Kidney (tissue), 14 donors: Measurements from ENCODE around the gene PEX14. TPM values are rescaled to one million over a fixed set of nuclear protein-coding genes. Genes with fewer than 3 reads are reported as not detected.
A peak's percentile ranks its signal among the peaks of the same experiment; 100 is the strongest.

Source experiments
- DNase-seq, 5 donors: peaks; one replicate each; pipeline ENCODE4 v3.0.0-alpha.2; 2013 to 2020
- FAIRE-seq: peaks from 2 replicates; lab custom pipeline; 2012; peaks lifted over from hg19 to GRCh38; lab: Jason Lieb, UNC
- H3K27ac ChIP-seq, 2 donors: one replicate each; pipeline ENCODE4 v1.7.0; 2013; ENCODE audit warnings: low read depth in 2 of 2, low read length in 2 of 2, inconsistent platforms in 1 of 2
- H3K27me3 ChIP-seq: one replicate; pipeline ENCODE4 v1.7.1; 2013; ENCODE audit warnings: low read length, inconsistent platforms; ENCODE audit not compliant: control insufficient read depth, insufficient read depth
- H3K36me3 ChIP-seq, 3 donors: one replicate each; pipeline versions ENCODE4 v1.7.0 to v1.7.1; 2013; ENCODE audit warnings: low read length in 3 of 3, control low read depth in 1 of 3, inconsistent platforms in 1 of 3; ENCODE audit not compliant: insufficient read depth in 3 of 3, control insufficient read depth in 2 of 3
- H3K4me1 ChIP-seq, 3 donors: one replicate each; pipeline versions ENCODE4 v1.7.0 to v1.7.1; 2013; ENCODE audit warnings: low read length in 3 of 3, inconsistent platforms in 1 of 3, low read depth in 1 of 3; ENCODE audit not compliant: control insufficient read depth in 2 of 3, insufficient read depth in 2 of 3
- H3K4me3 ChIP-seq, 3 donors: one replicate each; pipeline versions ENCODE4 v1.7.0 to v1.8.1; 2013; ENCODE audit warnings: low read length in 3 of 3, control low read depth in 1 of 3, inconsistent platforms in 1 of 3
- H3K9ac ChIP-seq, 3 donors: one replicate each; pipeline versions ENCODE4 v1.7.0 to v1.7.1; 2013; ENCODE audit warnings: low read length in 3 of 3, control low read depth in 1 of 3, inconsistent platforms in 1 of 3
- H3K9me3 ChIP-seq, 3 donors: one replicate each; pipeline versions ENCODE4 v1.7.0 to v1.7.1; 2013; ENCODE audit warnings: low read length in 3 of 3, control low read depth in 1 of 3, inconsistent platforms in 1 of 3; ENCODE audit not compliant: control insufficient read depth in 2 of 3, insufficient read depth in 1 of 3
- intact Hi-C: fragments of 100-400 bp; cut with DNase I; formaldehyde crosslinking; loops from one replicate; pipeline ENCODE4 v1.11.1; 2022
- polyA plus RNA-seq: library from polyadenylated mRNA; stranded (reverse); fragments of 350-450 nt; fragmentation: Illumina TruSeq; extraction: RNeasy Lipid Tissue Mini Kit (QIAGEN cat#74804); gene quantifications from one replicate; pipeline ENCODE4 v1.2.3, GENCODE V29; 2014; ENCODE audit warnings: low read depth, low replicate concordance; ENCODE audit not compliant: insufficient read depth
- total RNA-seq: library from RNA; stranded (reverse); fragmentation: NEBNext Ultra II Directional; extraction: Animal tissue kit (Norgen Biotek cat#: 25700); gene quantifications from one replicate; pipeline ENCODE4 v1.2.1, GENCODE V29; 2021
- TF ChIP-seq, protein P1 (sequence below): IDR thresholded peaks from 3 replicates; pipeline ENCODE4 v1.5.1; 2012; ENCODE audit warnings: mild to moderate bottlenecking, moderate library complexity, borderline replicate concordance; ENCODE audit not compliant: insufficient read depth; ENCODE audit errors: extremely low read depth
- donor health status: control.
- donor health status: control.
- donor health status: control.
- donor health status: control.
- donor health status: control.
- donor health status: DM: yes; HTN: yes; CAD: no.
- donor health status: Normal renal cell carcinoma (clear cell type).

Gene PEX14
- total and polyA plus RNA-seq, 2 donors from 2014 or later: 22.8 to 25.8 TPM

DNA sequence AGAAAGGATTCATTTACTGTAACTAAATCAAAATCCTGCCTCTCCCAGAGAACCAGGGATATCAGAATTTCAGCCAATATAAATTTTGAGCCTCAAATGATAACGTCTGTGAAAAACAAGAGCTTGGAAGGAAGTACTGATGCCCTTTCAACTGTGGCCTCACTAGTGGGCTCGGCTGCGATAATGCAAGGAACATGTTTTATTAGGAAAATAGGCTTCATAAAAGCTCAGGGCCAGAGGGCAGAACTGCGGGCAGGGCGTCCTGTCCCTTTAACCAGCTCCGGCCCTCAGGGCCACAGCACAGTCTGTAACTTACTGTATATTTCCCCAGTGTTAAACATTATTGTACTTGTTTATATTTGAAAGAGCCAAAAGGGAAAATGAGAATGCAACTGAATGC is 122.0 kb downstream of the PEX14 start:
- Histone ChIP-seq H3K36me3 (peaks cover 0 to 3% (median 0%) of the 10 kb centered on the region in 3 donors), H3K4me3 (no peak overlapping the region), H3K4me1 (peaks cover 9 to 43% (median 20%) of the 10 kb centered on the region in 3 donors), H3K9me3 (no peaks in the 10 kb centered on the region), H3K27me3 (no peaks in the 10 kb centered on the region), H3K27ac (no peak overlapping the region), H3K9ac (no peak overlapping the region)
- intact Hi-C loops: no loop called here
- no peak for FAIRE-seq
- DNase-seq: no peak
- TF ChIP-seq, protein P1, sequence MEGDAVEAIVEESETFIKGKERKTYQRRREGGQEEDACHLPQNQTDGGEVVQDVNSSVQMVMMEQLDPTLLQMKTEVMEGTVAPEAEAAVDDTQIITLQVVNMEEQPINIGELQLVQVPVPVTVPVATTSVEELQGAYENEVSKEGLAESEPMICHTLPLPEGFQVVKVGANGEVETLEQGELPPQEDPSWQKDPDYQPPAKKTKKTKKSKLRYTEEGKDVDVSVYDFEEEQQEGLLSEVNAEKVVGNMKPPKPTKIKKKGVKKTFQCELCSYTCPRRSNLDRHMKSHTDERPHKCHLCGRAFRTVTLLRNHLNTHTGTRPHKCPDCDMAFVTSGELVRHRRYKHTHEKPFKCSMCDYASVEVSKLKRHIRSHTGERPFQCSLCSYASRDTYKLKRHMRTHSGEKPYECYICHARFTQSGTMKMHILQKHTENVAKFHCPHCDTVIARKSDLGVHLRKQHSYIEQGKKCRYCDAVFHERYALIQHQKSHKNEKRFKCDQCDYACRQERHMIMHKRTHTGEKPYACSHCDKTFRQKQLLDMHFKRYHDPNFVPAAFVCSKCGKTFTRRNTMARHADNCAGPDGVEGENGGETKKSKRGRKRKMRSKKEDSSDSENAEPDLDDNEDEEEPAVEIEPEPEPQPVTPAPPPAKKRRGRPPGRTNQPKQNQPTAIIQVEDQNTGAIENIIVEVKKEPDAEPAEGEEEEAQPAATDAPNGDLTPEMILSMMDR: no peak

DNA sequence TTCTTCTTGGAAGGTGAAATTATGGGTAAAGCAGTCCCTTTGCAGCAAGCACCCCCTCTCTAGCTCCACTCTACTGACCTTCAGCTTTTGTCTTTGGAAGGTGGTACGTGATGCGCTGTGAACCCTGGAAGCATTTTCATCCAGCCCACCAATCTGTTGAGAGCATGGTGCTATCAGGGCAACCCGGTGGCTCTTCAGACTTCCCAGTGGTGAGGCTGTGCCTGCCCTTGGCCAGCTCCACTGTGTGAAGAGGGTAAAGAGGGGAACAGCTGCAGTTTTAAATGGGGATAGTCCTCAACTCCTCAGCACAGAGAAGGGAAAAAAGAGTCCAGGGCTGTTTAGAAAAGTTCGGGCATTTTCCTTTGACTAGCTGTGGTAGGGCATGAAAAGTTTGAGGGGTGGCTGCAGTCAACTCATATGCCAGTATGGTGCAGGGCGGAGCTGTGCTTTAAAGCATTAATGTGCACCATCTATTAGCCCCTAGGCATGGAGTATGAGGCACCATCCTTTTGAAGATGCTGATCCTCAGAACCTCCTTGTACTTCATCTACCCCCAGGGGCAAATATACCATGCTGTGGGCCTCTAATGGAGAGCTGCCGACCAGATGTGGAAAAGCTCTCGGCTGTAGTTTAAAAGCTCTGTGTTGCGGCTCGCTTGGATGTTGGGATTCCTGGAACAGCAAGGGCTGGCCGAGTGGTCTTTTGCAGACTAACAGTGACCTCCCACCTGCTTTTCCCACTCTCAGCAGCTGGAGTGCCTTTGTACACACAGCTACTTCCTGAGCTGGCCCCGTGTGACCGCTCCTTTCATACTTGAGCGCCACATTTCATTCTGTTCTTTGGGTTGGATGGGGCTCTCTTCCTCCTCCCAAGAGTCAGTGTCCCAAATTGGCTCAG is 123.0 kb downstream of the PEX14 start:
- intact Hi-C loops: no loop called here
- Histone ChIP-seq H3K27ac (peak overlapping the region in 1 of 2 donors; percentile 24), H3K4me1 (peaks cover 6 to 34% (median 19%) of the 10 kb centered on the region in 3 donors), H3K9me3 (no peaks in the 10 kb centered on the region), H3K27me3 (no peaks in the 10 kb centered on the region), H3K4me3 (no peak overlapping the region), H3K9ac (no peak overlapping the region), H3K36me3 (peaks cover 0 to 3% (median 0%) of the 10 kb centered on the region in 3 donors)
- TF ChIP-seq, protein P1: no peak
- DNase-seq (peak in 2 of 5 donors; percentile 29 to 61), FAIRE-seq (no peak)

DNA sequence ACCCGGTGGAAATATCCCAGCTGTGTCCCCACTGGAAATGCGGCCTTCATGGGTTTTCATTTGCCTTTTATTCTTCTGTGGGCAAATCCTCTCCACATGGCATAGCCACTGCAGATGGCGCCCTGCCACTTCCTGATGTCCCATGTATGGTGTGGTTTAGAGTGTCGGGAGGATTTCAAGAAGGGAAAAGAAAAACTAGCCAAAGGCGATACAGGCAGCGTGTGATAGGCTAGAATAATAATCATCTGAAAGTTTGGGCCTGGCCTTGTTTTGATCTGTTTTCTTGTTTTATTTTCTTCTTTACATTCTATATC is 123.6 kb downstream of the PEX14 start:
- no peak overlapping the region for H3K4me3 ChIP-seq
- TF ChIP-seq, protein P1: no peak
- peaks cover 0 to 3% (median 0%) of the 10 kb centered on the region in 3 donors for H3K36me3 ChIP-seq
- FAIRE-seq (no peak), DNase-seq (peak in 3 of 5 donors; percentile 29 to 65 (median 50))
- peaks cover under 1 to 28% (median 14%) of the 10 kb centered on the region in 3 donors for H3K4me1 ChIP-seq
- H3K9me3 ChIP-seq: no peaks in the 10 kb centered on the region
- no peak overlapping the region for H3K9ac ChIP-seq
- intact Hi-C loops: no loop called here
- peak overlapping the region in 1 of 2 donors; percentile 24 for H3K27ac ChIP-seq
- H3K27me3 ChIP-seq: no peaks in the 10 kb centered on the region
